HepG2 (cell line): Measurements from ENCODE around the gene ELP5. TPM values are rescaled to one million over a fixed set of nuclear protein-coding genes. Genes with fewer than 3 reads are reported as not detected.

Source experiments
- ATAC-seq: fragments of 200-7000 bp; cut with Tn5 transposase; 3 replicates; pipeline ENCODE4 v1.9.1; 2020; ENCODE audit warnings: mild to moderate bottlenecking, moderate library complexity
- BruUV-seq: library from RNA; stranded (reverse); fragments of 400-500 nt; replicated peaks from 2 replicates; lab custom pipeline; 2021; lab: Mats Ljungman, UMichigan
- CTCF ChIA-PET: fragments of 300-600 bp; formaldehyde crosslinking; extraction: SDS; loops from one replicate; lab custom pipeline; 2021; ENCODE audit warnings: low total read pairs, inconsistent platforms, low intra/inter-chr PET ratio; lab: Yijun Ruan, JAX
- POLR2A ChIA-PET: fragments of 350-600 bp; sonication (Branson Sonifier 250); formaldehyde crosslinking; loops from one replicate; lab custom pipeline; 2020; ENCODE audit warnings: antibody characterized with exemption, inconsistent platforms; lab: Yijun Ruan, JAX
- DNase-seq: peaks from one replicate; pipeline ENCODE4 v3.0.0-alpha.2; 2015; ENCODE audit warnings: low spot score
- FAIRE-seq: peaks from 3 replicates; lab custom pipeline; 2011; peaks lifted over from hg19 to GRCh38; lab: Jason Lieb, UNC
- H2AFZ ChIP-seq: one replicate; pipeline ENCODE4 v1.6.1; 2011; ENCODE audit warnings: low read length, inconsistent platforms
- H3K27ac ChIP-seq: fragments of 300-600 bp; 3 replicates; pipeline ENCODE4 v1.8.0; 2011; ENCODE audit warnings: mixed run types, mild to moderate bottlenecking, mixed read lengths, low read length, inconsistent platforms; ENCODE audit not compliant: insufficient read depth; ENCODE audit errors: extremely low read length
- H3K27me3 ChIP-seq, 2 experiments: fragments of 200-600 bp in 1 of 2; 2 replicates in 1 of 2; 3 replicates in 1 of 2; pipeline versions ENCODE4 v1.6.0 to v1.8.0; 2011; ENCODE audit warnings: low read length in 2 of 2, mild to moderate bottlenecking in 2 of 2, moderate library complexity in 2 of 2, inconsistent platforms in 1 of 2; ENCODE audit not compliant: insufficient read depth in 2 of 2, control insufficient read depth in 1 of 2
- H3K36me3 ChIP-seq, 2 experiments: fragments of 200-600 bp in 1 of 2; replicated peaks in 1 of 2; 2 replicates in 1 of 2; 3 replicates in 1 of 2; pipeline versions ENCODE4 v1.5.1 to v1.8.0; 2011; ENCODE audit warnings: low read length in 2 of 2, inconsistent platforms in 1 of 2; ENCODE audit not compliant: insufficient read depth in 2 of 2, control insufficient read depth in 1 of 2
- H3K4me1 ChIP-seq: 2 replicates; pipeline ENCODE4 v1.5.1; 2012; ENCODE audit warnings: low read length, inconsistent platforms; ENCODE audit not compliant: insufficient read depth
- H3K4me2 ChIP-seq: 2 replicates; pipeline ENCODE4 v1.6.0; 2011; ENCODE audit warnings: low read depth, low read length, inconsistent platforms
- H3K4me3 ChIP-seq, 3 experiments: fragments of 200-600 bp in 1 of 3; sonication (generic), shearing (Covaris generic) in 1 of 3; replicated peaks in 1 of 3; 2 replicates each; pipeline ENCODE4 v1.5.1; 2011 to 2016; ENCODE audit warnings: low read length in 3 of 3, inconsistent platforms in 2 of 3, low read depth in 2 of 3, mild to moderate bottlenecking in 2 of 3, control low read depth in 1 of 3, mixed read lengths in 1 of 3; ENCODE audit not compliant: insufficient read depth in 1 of 3
- H3K79me2 ChIP-seq: one replicate; pipeline ENCODE4 v1.6.1; 2011; ENCODE audit warnings: low read length, inconsistent platforms; ENCODE audit not compliant: insufficient read depth
- H3K9ac ChIP-seq: 2 replicates; pipeline ENCODE4 v1.6.0; 2011; ENCODE audit warnings: mild to moderate bottlenecking, low read depth, low read length, inconsistent platforms; ENCODE audit not compliant: insufficient read depth
- H3K9me3 ChIP-seq: 2 replicates; pipeline ENCODE4 v1.5.1; 2012; ENCODE audit warnings: mild to moderate bottlenecking, low read length
- H4K20me1 ChIP-seq: 2 replicates; pipeline ENCODE4 v1.6.0; 2011; ENCODE audit warnings: inconsistent platforms, mild to moderate bottlenecking, low read length, moderate library complexity; ENCODE audit not compliant: insufficient read depth
- ATAD3A ChIP-seq: sonication (generic); formaldehyde crosslinking; IDR thresholded peaks from 2 replicates; pipeline ENCODE4 v1.4.0; 2020; ENCODE audit warnings: missing genetic modification reagents
- GLMP ChIP-seq: sonication (generic); formaldehyde crosslinking; IDR thresholded peaks from 2 replicates; pipeline ENCODE4 v1.9.0; 2021; ENCODE audit warnings: missing genetic modification reagents, mild to moderate bottlenecking, borderline replicate concordance
- MBD4 ChIP-seq: IDR thresholded peaks from 2 replicates; pipeline ENCODE4 v1.6.1; 2012; ENCODE audit warnings: low read length, inconsistent platforms, borderline replicate concordance
- MED1 ChIP-seq: sonication (generic); formaldehyde crosslinking; IDR thresholded peaks from 2 replicates; pipeline ENCODE4 v1.4.0; 2020; ENCODE audit warnings: missing genetic modification reagents
- MNT ChIP-seq: fragments of 450-650 bp; IDR thresholded peaks from 2 replicates; pipeline ENCODE4 v1.6.1; 2016
- PATZ1 ChIP-seq: sonication (generic); formaldehyde crosslinking; IDR thresholded peaks from 2 replicates; pipeline ENCODE4 v1.4.0; 2020; ENCODE audit warnings: missing genetic modification reagents
- SNAPC2 ChIP-seq: sonication (generic); formaldehyde crosslinking; IDR thresholded peaks from 2 replicates; pipeline ENCODE4 v1.8.1; 2022; ENCODE audit warnings: mild to moderate bottlenecking, missing genetic modification reagents
- TMF1 ChIP-seq: sonication (generic); formaldehyde crosslinking; IDR thresholded peaks from 2 replicates; pipeline ENCODE4 v1.8.1; 2022; ENCODE audit warnings: low read depth, missing genetic modification reagents
- U2AF2 ChIP-seq: fragments of 200-400 bp; formaldehyde crosslinking; IDR thresholded peaks from 2 replicates; pipeline ENCODE4 v1.6.1; 2017; ENCODE audit warnings: low read depth, mild to moderate bottlenecking, low read length
- ZNF329 ChIP-seq: sonication (generic); formaldehyde crosslinking; IDR thresholded peaks from 2 replicates; pipeline ENCODE4 v1.9.0; 2021; ENCODE audit warnings: low read depth, mild to moderate bottlenecking, missing genetic modification reagents
- ZNF337 ChIP-seq: sonication (generic); formaldehyde crosslinking; IDR thresholded peaks from 2 replicates; pipeline ENCODE4 v1.5.1; 2020; ENCODE audit warnings: missing genetic modification reagents, low read depth, mild to moderate bottlenecking, borderline replicate concordance
- ZNF709 ChIP-seq: sonication (generic); formaldehyde crosslinking; IDR thresholded peaks from 2 replicates; pipeline ENCODE4 v1.5.0; 2020; ENCODE audit warnings: mild to moderate bottlenecking, missing genetic modification reagents
- ZNF790 ChIP-seq: sonication (generic); formaldehyde crosslinking; IDR thresholded peaks from 2 replicates; pipeline ENCODE4 v1.8.0; 2022; ENCODE audit warnings: missing genetic modification reagents, mild to moderate bottlenecking, borderline replicate concordance
- WGBS: methylation state at CpG from one replicate; pipeline ENCODE4 v1.1.6; 2017; ENCODE audit warnings: low lambda C conversion rate; 5-methylcytosine and 5-hydroxymethylcytosine counted together
- in situ Hi-C: cut with HindIII; loops from 2 replicates; pipeline ENCODE4 v1.10.0; 2017; ENCODE audit warnings: low pct_unique_long_range_greater_than_20kb; ENCODE audit not compliant: extremely low pct_ligation_motif_present
- intact Hi-C: fragments of 100-400 bp; cut with micrococcal nuclease; formaldehyde crosslinking; loops from one replicate; pipeline ENCODE4 v1.10.0; 2022; ENCODE audit not compliant: unreplicated experiment
- polyA plus RNA-seq, 8 experiments: library from polyadenylated mRNA; depleted of rRNA in 3 of 8; stranded (reverse) in 7 of 8; unstranded in 1 of 8; fragments of >200 nt; fragmentation: Illumina TruSeq in 4 of 8; extraction: Trizol in 4 of 8; gene quantifications; 2 replicates each; pipeline versions ENCODE4 v1.2.1 to v1.2.3, GENCODE V29; 2011 to 2016; ENCODE audit warnings: low read depth in 4 of 8, missing spikeins in 1 of 8, mixed read lengths in 1 of 8; ENCODE audit not compliant: insufficient read depth in 1 of 8
- total RNA-seq, 5 experiments: library from RNA; depleted of rRNA; stranded (reverse); fragments of >200 nt; fragmentation: Illumina TruSeq; extraction: Trizol; gene quantifications; 2 replicates each; pipeline ENCODE4 v1.2.3, GENCODE V29; 2016; ENCODE audit warnings: low read depth in 1 of 5
- TF ChIP-seq, protein P1 (sequence below): sonication (generic); formaldehyde crosslinking; IDR thresholded peaks from 2 replicates; pipeline ENCODE4 v1.5.1; 2020; ENCODE audit warnings: missing genetic modification reagents, mild to moderate bottlenecking, borderline replicate concordance

ELP5 gene
- total and polyA plus RNA-seq, 2 of the 13 experiments (the other 11 are each of a cell fraction or from before 2014, with no cell fraction given), result 67.6 to 69.8 TPM

GRCh38 chr17:7220593-7221277, 31.3 kb upstream of the ELP5 start:
- H3K27ac ChIP-seq, result peak overlapping the region; percentile 96
- H3K36me3 ChIP-seq, result peaks cover 10 to 44% of the 10 kb centered on the region in 2 experiments; a peak in 4 of 5 replicates
- H3K4me3 ChIP-seq, result peak overlapping the region; percentile 73 to 93 (median 90)
- intact Hi-C loops, result loop anchor here (1.0 kb wide), 1 partner anchor 60 kb away; no protein-coding TSS in a partner anchor
- in situ Hi-C loops, result no loop called here
- H3K9ac ChIP-seq, result peak overlapping the region; percentile 90
- ATAC-seq, result peak; percentile 47
- ChIA-PET CTCF (interaction anchor here (0.6 to 1.3 kb wide), 2 partner anchors 75 to 76 kb away, joined by 4 to 6 read pairs; no protein-coding TSS in a partner anchor), POLR2A (interaction anchor here (0.6 to 6.8 kb wide), 19 partner anchors 10 to 185 kb away, joined by 3 to 140 read pairs (median 8); partner anchors contain the start of genes ASGR1, CTDNEP1, DVL2 and ELP5)
- peaks cover 0 to 4% of the 10 kb centered on the region in 2 experiments; a peak in 2 of 5 replicates for H3K27me3 ChIP-seq
- peaks cover 14% of the 10 kb centered on the region for H3K79me2 ChIP-seq
- peak; percentile 50 for FAIRE-seq
- H2AFZ ChIP-seq, result no peak overlapping the region
- peaks cover 10% of the 10 kb centered on the region; the same call in 1 of the 2 replicates for H4K20me1 ChIP-seq
- BruUV-seq, result no TSS peak
- peak overlapping the region; percentile 99 for H3K4me2 ChIP-seq
- WGBS, result 36% methylated on average over 9 of the region's 11 CpGs
- H3K4me1 ChIP-seq, result peaks cover 54% of the 10 kb centered on the region
- H3K9me3 ChIP-seq, result no peaks in the 10 kb centered on the region
- peak; percentile 44 for DNase-seq
- TF ChIP-seq, protein P1, sequence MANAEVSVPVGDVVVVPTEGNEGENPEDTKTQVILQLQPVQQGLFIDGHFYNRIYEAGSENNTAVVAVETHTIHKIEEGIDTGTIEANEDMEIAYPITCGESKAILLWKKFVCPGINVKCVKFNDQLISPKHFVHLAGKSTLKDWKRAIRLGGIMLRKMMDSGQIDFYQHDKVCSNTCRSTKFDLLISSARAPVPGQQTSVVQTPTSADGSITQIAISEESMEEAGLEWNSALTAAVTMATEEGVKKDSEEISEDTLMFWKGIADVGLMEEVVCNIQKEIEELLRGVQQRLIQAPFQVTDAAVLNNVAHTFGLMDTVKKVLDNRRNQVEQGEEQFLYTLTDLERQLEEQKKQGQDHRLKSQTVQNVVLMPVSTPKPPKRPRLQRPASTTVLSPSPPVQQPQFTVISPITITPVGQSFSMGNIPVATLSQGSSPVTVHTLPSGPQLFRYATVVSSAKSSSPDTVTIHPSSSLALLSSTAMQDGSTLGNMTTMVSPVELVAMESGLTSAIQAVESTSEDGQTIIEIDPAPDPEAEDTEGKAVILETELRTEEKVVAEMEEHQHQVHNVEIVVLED, result no peak
- TF ChIP-seq TMF1, result no peak
- no peak for TF ChIP-seq ZNF329 (CRISPR knock-in tag)
- TF ChIP-seq MED1 (CRISPR knock-in tag), result peak; percentile 4; the same call in 1 of the 2 replicates
- TF ChIP-seq PATZ1 (CRISPR knock-in tag), result 0 out of 2 replicates have a peak, but pooled peaks have one; percentile 25
- no peak for TF ChIP-seq ZNF709 (CRISPR knock-in tag)
- no peak for TF ChIP-seq U2AF2
- no peak for TF ChIP-seq MNT
- no peak for TF ChIP-seq ZNF337 (CRISPR knock-in tag)
- TF ChIP-seq ZNF790, result no peak
- TF ChIP-seq ATAD3A (CRISPR knock-in tag), result no peak
- TF ChIP-seq GLMP (CRISPR knock-in tag), result no peak
- no peak for TF ChIP-seq MBD4
- TF ChIP-seq SNAPC2 (CRISPR knock-in tag), result no peak
